ENCODE results near the gene PRSS12. TPM values are rescaled to one million over a fixed set of nuclear protein-coding genes. Genes with fewer than 3 reads are reported as not detected.

PRSS12 gene
- total RNA-seq, 1 experiment from 2014 or later: 14.1 TPM

GRCh38 chr4:118271788-118272187 is 81.0 kb downstream of the PRSS12 start:
- H3K9me3 Mint-ChIP-seq: peaks cover 8% of the 10 kb centered on the region
- no peak overlapping the region for H3K27ac Mint-ChIP-seq
- ChIA-PET POLR2A (no interaction called here), CTCF (no interaction called here)
- DNase-seq (ENCODE audit: low spot score): no peak
- H3K4me3 Mint-ChIP-seq: no peak overlapping the region
- H3K27me3 Mint-ChIP-seq (ENCODE audit: low read depth): no peaks in the 10 kb centered on the region
- no peaks in the 10 kb centered on the region for H3K36me3 Mint-ChIP-seq
- H3K4me1 Mint-ChIP-seq: no peaks in the 10 kb centered on the region
- TF ChIP-seq FOXK1 (CRISPR knock-in tag; IDR thresholded peaks at IDR 0.05) (no peak), OVOL2 (CRISPR knock-in tag; IDR thresholded peaks at IDR 0.05; ENCODE audit: borderline replicate concordance) (no peak), ZNF512 (CRISPR knock-in tag; IDR thresholded peaks at IDR 0.05; ENCODE audit: borderline replicate concordance) (no peak), ZNF416 (CRISPR knock-in tag; IDR thresholded peaks at IDR 0.05) (no peak), FOXP1 (CRISPR knock-in tag; IDR thresholded peaks at IDR 0.05; ENCODE audit: borderline replicate concordance) (no peak), NFATC4 (CRISPR knock-in tag; IDR thresholded peaks at IDR 0.05) (no peak), SMAD3 (CRISPR knock-in tag; IDR thresholded peaks at IDR 0.05; ENCODE audit: borderline replicate concordance) (no peak), FOXJ3 (CRISPR knock-in tag; IDR thresholded peaks at IDR 0.05; ENCODE audit: borderline replicate concordance) (no peak), USF1 (CRISPR knock-in tag; IDR thresholded peaks at IDR 0.05) (no peak), SOX15 (CRISPR knock-in tag; IDR thresholded peaks at IDR 0.05) (no peak), MYBL2 (CRISPR knock-in tag; IDR thresholded peaks at IDR 0.05) (no peak), ZNF317 (CRISPR knock-in tag; IDR thresholded peaks at IDR 0.05; ENCODE audit: borderline replicate concordance, low read depth) (no peak), TCF7 (CRISPR knock-in tag; IDR thresholded peaks at IDR 0.05; ENCODE audit: low read depth) (no peak), GRHL2 (CRISPR knock-in tag; IDR thresholded peaks at IDR 0.05; ENCODE audit: insufficient replicate concordance, severe bottlenecking) (no peak), ZNF671 (CRISPR knock-in tag; IDR thresholded peaks at IDR 0.05) (no peak), NFYB (CRISPR knock-in tag; conservative IDR thresholded peaks at IDR 0.05; ENCODE audit: low read depth) (no peak)
- TF ChIP-seq, protein P1, sequence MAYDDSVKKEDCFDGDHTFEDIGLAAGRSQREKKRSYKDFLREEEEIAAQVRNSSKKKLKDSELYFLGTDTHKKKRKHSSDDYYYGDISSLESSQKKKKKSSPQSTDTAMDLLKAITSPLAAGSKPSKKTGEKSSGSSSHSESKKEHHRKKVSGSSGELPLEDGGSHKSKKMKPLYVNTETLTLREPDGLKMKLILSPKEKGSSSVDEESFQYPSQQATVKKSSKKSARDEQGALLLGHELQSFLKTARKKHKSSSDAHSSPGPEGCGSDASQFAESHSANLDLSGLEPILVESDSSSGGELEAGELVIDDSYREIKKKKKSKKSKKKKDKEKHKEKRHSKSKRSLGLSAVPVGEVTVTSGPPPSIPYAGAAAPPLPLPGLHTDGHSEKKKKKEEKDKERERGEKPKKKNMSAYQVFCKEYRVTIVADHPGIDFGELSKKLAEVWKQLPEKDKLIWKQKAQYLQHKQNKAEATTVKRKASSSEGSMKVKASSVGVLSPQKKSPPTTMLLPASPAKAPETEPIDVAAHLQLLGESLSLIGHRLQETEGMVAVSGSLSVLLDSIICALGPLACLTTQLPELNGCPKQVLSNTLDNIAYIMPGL (CRISPR knock-in tag; IDR thresholded peaks at IDR 0.05): no peak
- TF ChIP-seq, protein P2, sequence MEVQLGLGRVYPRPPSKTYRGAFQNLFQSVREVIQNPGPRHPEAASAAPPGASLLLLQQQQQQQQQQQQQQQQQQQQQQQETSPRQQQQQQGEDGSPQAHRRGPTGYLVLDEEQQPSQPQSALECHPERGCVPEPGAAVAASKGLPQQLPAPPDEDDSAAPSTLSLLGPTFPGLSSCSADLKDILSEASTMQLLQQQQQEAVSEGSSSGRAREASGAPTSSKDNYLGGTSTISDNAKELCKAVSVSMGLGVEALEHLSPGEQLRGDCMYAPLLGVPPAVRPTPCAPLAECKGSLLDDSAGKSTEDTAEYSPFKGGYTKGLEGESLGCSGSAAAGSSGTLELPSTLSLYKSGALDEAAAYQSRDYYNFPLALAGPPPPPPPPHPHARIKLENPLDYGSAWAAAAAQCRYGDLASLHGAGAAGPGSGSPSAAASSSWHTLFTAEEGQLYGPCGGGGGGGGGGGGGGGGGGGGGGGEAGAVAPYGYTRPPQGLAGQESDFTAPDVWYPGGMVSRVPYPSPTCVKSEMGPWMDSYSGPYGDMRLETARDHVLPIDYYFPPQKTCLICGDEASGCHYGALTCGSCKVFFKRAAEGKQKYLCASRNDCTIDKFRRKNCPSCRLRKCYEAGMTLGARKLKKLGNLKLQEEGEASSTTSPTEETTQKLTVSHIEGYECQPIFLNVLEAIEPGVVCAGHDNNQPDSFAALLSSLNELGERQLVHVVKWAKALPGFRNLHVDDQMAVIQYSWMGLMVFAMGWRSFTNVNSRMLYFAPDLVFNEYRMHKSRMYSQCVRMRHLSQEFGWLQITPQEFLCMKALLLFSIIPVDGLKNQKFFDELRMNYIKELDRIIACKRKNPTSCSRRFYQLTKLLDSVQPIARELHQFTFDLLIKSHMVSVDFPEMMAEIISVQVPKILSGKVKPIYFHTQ (CRISPR knock-in tag; IDR thresholded peaks at IDR 0.05): no peak
- TF ChIP-seq, protein P3, sequence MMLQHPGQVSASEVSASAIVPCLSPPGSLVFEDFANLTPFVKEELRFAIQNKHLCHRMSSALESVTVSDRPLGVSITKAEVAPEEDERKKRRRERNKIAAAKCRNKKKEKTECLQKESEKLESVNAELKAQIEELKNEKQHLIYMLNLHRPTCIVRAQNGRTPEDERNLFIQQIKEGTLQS (CRISPR knock-in tag; conservative IDR thresholded peaks at IDR 0.05): no peak
- no peak for ATAC-seq

DNA sequence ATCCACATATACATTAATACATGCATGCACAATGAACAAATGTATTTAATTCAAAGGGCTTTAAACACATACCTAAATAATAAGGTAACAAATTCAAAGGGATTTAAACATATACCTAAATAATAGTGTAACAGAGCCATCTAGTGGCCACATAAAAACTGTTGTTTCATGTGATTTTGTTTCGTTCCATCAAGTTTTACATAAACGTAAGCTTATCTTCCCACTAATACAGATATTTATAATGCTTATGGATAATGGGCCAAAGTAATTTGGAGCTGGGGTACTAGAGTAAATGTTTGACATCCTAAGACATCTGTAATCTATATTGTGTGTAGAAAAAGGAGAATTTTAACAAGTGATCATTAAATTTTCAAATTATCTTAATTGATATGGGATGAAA is 82.3 kb downstream of the PRSS12 start:
- POLR2A ChIA-PET: no interaction called here
- CTCF ChIA-PET: interaction anchor here (0.6 to 1.0 kb wide), 3 partner anchors 35 to 498 kb away, joined by 3 to 4 read pairs (median 4); no protein-coding TSS in a partner anchor
- no peak for TF ChIP-seq GTF2I (CRISPR knock-in tag; conservative IDR thresholded peaks at IDR 0.05)
- TF ChIP-seq TCF7 (CRISPR knock-in tag; IDR thresholded peaks at IDR 0.05; ENCODE audit: low read depth): no peak
- TF ChIP-seq ZNF416 (CRISPR knock-in tag; IDR thresholded peaks at IDR 0.05): no peak
- TF ChIP-seq NFATC4 (CRISPR knock-in tag; IDR thresholded peaks at IDR 0.05): no peak
- peak; percentile 38; the same call in 1 of the 2 replicates for TF ChIP-seq CTCF (IDR thresholded peaks at IDR 0.05)
- no peaks in the 10 kb centered on the region for H3K4me1 Mint-ChIP-seq
- H3K36me3 Mint-ChIP-seq: no peaks in the 10 kb centered on the region; the same call in 1 of the 2 replicates
- DNase-seq (ENCODE audit: low spot score) (no peak), ATAC-seq (no peak)
- H3K27ac Mint-ChIP-seq: no peak overlapping the region
- no peak overlapping the region for H3K4me3 Mint-ChIP-seq
- peaks cover 6% of the 10 kb centered on the region for H3K27me3 Mint-ChIP-seq (ENCODE audit: low read depth)
- peaks cover 10% of the 10 kb centered on the region for H3K9me3 Mint-ChIP-seq

Measured in WTC11 (cell line).